ENCODE results near the gene LIPA.

The LIPA gene

DNA sequence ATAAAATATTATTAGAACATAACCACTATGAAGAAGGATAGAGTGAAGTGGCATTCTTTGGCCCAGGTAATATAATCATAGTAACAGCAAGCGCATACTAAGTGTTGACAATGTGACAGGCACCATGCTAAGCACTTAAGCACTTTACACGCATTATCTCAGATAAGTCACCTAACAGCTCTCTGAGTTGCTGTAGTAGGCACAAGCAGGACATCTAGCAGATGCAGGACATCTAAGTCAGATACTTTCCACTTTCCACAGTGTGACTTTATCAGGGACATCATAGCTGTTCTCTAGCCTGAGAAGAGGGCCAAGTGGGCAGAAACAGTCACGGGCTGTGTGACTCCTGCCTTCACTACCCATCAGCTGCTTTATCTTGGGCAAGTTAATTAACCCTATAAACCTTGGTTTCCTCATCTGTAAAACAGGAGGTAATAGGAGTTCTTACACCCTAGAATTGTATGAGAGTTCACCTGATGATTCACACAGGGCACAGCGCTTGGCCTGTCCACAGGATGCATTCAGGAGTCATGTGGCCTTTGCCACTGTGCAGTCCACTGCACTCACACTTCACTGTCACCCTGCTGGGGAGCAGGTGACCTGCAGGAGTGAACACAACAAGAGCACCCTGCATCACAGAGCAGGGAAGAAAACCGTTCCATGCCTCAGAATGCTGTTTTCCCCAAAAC lies 12.5 kb downstream of the LIPA start:
- DNase-seq, result no peak

GRCh38 chr10:89237849-89238248 lies 13.7 kb downstream of the LIPA start:
- no peak for DNase-seq

GRCh38 chr10:89236226-89236797 lies 15.3 kb downstream of the LIPA start:
- no peak for DNase-seq

- no peak for DNase-seq
Observed at GRCh38 chr10:89235073-89235798, 16.3 kb downstream of the LIPA start.

DNA sequence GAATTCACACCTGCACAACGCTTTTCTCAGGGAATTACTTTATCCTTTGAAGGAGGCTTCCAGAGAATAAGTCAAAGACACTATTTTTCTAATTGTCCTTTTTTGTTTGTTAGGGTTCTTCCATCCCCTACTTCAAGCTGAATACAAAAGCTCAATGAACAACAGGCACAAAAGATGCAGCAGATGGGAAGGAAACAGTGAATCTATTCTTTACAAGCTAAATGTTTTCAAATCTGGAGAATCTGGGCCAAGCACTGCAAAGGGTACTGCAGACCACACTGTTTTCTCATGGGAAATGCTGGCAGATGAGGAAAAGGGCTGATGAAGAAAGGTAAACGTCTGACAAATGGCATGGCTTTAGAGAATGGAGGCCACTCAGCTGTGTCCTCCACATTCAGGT lies 18.5 kb downstream of the LIPA start:
- DNase-seq, result no peak

DNA sequence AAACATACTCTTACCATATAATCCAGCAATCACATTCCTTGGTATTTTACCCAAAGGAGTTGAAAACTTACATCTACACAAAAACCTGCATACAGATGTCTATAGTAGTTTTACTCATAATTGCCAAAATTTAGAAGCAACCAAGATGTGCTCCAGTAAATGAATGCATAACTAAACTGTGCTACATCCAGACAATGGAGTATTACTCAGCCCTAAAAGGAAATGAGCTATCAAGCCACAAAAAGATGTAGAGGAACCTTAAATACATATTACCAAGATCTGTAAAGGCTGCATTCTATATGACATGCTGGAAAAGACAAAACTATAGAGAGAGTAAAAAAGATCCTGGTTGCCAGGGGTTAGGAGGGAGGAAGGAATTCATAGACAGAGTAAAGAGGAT lies 22.6 kb downstream of the LIPA start:
- DNase-seq, result no peak

- DNase-seq, result no peak
Observed at GRCh38 chr10:89228146-89228545, 23.4 kb downstream of the LIPA start.

DNA sequence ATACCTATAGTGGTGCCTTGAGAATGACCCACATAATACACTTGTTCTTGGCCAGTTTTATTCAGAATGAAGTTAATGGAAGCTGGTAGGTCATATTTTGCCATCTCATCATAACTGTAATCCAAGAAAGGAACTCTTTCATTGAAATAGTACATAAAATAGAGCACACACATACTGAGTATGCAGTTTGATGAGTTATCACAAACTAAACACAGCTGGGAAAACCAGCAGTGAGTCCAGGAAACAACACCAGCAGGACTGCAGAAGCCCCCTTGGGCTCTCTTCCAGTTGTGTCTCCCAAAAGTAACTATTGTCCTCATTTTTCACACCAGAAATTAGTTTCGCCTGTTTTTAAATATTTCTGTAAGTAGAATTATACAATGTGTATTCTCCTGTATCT lies 24.7 kb downstream of the LIPA start:
- DNase-seq, result no peak

- DNase-seq, result no peak
Observed at GRCh38 chr10:89224739-89225443, 26.7 kb downstream of the LIPA start.

GRCh38 chr10:89221919-89222318 lies 29.7 kb downstream of the LIPA start:
- DNase-seq, result no peak

DNA sequence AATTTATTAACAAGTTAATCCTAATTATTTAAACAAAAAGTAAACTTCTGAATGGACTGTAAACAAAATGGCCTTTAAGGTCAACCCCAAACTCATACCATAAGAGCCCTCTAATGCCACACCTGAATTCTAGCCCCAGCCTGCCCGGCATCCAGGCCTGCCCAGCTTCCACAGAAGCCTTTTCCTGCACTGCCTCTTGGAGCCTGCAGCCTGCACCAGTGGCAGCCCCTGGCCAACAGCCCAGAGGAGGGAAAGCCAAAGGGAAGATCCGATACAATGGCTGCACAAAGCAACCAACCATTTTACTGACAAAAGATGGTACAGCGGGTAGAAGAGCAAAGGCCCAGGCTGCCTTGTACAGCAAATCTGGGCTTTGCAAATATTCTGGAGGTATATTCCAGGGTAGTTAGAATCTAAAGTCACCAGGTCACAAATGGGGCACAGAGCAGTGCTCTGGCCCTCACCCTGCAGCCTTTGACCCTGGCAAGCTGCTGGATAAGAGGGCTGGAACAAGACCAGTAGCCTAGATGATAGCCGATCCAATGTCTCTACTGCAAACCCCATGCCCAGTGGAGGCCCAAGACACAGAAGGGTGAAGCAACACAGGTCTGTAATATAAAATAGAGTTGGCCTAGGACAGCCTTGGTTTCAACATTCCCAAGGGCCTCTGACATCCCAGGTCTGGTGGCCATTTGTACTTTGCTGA lies 31.9 kb downstream of the LIPA start:
- DNase-seq, result no peak

GRCh38 chr10:89217057-89217990 lies 34.3 kb downstream of the LIPA start:
- no peak for DNase-seq

DNA sequence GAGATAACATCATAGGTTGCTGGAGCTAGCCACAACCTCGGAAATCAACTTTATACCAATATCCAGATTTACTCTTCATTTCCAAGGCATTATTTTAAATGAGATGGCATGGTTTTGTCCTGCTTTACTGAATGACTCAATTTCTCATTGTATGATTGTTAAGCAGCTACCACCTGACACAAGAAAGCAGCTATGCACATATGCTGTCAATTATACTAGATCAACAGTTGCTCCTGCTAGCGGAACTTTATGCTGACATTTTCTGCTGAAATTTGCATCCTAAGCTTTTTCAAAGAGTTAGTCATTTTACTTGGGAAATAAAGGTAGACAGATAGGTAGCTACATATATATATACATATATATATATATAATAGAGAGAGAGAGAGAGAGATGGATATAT lies 35.5 kb downstream of the LIPA start:
- DNase-seq, result no peak

DNA sequence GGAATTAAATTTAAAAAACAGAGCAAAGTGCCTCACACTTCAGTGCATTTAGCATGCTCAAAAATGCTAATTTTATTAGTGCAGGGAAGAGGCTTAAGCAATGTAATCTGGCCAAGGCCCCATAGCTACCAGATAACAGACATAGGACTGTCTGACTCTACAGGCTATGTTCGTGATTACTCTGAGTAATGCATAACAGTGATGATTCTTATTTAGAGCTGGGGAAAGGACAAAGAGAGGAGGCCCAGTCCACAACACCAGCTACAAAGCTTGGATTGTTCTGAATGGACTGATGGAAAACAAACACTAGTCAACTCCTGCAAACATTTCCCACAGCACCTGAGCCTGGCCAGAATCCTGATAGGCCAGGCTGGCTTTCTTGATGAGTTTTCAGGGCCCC lies 36.1 kb downstream of the LIPA start:
- no peak for DNase-seq

GRCh38 chr10:89214566-89215165 lies 36.9 kb downstream of the LIPA start:
- DNase-seq, result no peak

DNA sequence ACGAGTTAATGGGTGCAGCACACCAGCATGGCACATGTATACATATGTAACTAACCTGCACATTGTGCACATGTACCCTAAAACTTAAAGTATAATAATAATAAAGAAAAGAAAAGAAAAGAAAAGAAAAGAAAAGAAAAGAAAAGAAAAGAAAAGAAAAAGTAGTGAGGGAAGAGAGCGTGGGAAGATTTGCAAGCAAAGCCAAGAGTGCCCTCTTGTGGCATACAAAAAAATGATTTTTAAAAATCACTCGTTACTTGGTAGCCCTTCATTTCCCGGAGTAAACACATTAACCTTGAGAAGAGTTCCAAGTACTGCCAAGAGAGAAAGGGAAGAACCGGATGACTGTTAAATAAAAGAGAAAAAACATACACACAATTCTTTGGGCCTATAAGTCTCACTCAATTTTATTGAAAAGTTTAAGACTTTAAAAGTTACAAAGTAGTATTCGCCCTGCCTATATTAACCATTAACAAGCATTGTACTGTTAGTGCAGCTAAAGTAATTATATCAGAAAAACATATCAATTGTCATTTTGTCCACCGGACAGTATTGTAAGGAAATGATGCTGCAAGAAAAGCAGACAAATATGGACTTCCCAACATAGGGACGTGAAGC lies 38.3 kb downstream of the LIPA start:
- no peak for DNase-seq

DNA sequence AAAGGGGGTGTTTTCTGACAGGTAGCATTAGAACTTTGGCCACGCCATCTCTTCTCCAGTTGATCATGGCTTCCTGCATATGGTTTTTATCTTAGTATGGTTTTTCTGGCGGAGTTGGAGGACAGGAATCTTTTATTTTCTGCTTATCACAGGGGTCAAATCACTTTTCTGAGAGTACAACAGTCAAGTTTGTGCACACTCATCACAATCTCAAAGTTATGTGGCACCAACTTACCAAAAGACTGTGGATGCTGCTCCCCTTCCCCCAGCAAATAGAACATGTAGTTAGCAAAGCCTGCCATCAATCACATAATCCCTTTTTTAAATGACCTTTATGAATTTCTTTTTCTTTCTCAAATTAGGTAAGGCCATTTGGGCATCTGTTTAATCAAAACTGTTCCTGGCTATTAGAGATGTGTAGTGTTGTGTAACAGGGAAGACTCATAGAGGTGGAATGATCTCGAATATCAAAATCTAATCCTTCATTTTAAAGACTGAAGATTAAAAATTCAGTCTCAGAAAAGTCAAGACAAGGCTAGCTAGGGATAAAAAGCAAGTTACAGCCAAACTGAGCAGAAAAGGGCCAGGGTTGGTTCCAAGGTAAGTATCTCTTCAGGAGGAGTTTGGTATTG lies 40.7 kb downstream of the LIPA start:
- DNase-seq, result no peak

- no peak for DNase-seq
Observed at GRCh38 chr10:89209718-89210117, 41.9 kb downstream of the LIPA start.

DNA sequence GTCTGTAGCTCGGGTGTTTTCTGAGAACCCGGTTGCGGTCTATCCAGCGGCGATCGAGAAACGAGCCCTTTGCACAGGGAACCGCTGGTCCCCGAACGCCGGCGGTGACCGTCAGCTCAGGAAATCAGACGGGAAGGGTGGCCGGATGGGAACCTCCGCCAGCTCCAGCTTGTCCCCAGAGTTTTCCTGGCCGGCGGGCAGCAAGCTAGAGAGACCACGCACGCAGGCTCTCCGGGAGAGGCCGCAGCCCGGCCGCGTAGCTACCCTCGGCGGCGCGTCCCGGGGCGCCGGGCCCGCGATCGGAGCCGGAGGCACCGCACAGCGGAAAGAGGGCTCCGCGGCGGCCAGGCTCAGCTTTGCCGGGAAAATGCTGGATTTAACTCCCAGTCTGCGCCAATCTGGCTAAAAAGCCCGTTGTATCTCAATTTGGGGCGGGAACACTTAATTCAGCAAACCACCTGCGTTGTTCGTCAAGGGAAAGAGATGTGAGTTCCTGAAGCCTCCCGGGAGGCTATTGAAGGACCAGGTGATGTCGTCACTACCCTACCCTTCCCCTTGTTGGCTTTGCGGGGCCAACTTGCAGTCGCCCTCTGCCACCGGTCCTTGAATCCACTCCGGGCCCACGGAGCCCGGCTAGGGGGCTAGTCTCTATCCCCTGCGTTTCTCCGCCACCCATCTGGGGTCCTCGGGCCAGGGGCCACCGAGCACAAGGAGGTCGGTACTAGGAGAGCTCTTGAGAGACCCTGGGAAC lies 43.6 kb downstream of the LIPA start:
- no peak for DNase-seq

All from NCI-H187 treated with DMSO at 0.1 percent for 48 hours (cell line).